ENCODE results near the gene KAT7. TPM values are rescaled to one million over a fixed set of nuclear protein-coding genes. Genes with fewer than 3 reads are reported as not detected.

The KAT7 gene
- total RNA-seq, 1 donor from 2014 or later = 72.0 TPM

- Mint-ChIP-seq H3K36me3 (ENCODE audit: insufficient read depth) (peaks cover 14% of the 10 kb centered on the region), H3K27ac (peak overlapping the region; percentile 77)
These were observed 26.5 kb downstream of the KAT7 start for GRCh38 chr17:49814781-49815529.

DNA sequence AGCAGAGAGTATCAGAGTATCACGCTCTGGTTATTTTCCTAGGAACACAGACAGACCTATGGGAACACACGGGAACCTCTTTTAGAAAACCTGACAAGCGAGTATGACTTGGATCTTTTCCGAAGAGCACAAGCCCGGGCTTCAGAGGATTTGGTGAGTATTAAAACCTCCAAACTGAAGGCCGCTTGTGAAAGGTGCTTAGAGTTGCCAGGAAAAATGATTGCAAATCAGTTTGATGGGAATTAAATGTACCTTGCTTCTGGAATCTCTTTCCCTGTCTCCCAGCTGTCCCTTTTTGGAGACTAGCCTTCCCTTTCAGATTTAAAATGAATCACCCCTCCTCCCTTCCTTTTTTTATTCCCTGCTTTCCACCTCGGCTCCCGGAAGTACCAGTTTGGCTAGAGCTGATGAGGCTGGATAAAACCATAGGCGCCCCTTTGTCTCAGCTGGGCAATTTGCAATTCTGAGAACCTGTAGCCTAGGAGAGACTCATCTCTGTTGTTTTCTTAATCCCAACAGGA, 27.3 kb downstream of the KAT7 start:
- Mint-ChIP-seq H3K36me3 (ENCODE audit: insufficient read depth) (peaks cover 14% of the 10 kb centered on the region), H3K4me3 (ENCODE audit: low read depth) (no peak overlapping the region), H3K9me3 (ENCODE audit: low read depth) (no peaks in the 10 kb centered on the region), H3K27ac (peak overlapping the region; percentile 77), H3K27me3 (no peaks in the 10 kb centered on the region), H3K4me1 (ENCODE audit: low read depth) (peaks cover 2% of the 10 kb centered on the region)
- DNase-seq (ENCODE audit: low spot score, unreplicated experiment) = no peak
- TF ChIP-seq CTCF (IDR thresholded peaks at IDR 0.05; ENCODE audit: unreplicated experiment) = no peak

More at GRCh38 chr17:49814781-49815529, 26.5 kb downstream of the KAT7 start:
- DNase-seq (ENCODE audit: low spot score, unreplicated experiment) = no peak
- no peak for TF ChIP-seq CTCF (IDR thresholded peaks at IDR 0.05; ENCODE audit: unreplicated experiment)
- no peaks in the 10 kb centered on the region for H3K9me3 Mint-ChIP-seq (ENCODE audit: low read depth)
- H3K4me1 Mint-ChIP-seq (ENCODE audit: low read depth) = peaks cover 2% of the 10 kb centered on the region
- H3K27me3 Mint-ChIP-seq = no peaks in the 10 kb centered on the region
- H3K4me3 Mint-ChIP-seq (ENCODE audit: low read depth) = no peak overlapping the region

- no peaks in the 10 kb centered on the region for H3K27me3 Mint-ChIP-seq
- no peak for TF ChIP-seq CTCF (IDR thresholded peaks at IDR 0.05; ENCODE audit: unreplicated experiment)
- peaks cover 7% of the 10 kb centered on the region for H3K4me1 Mint-ChIP-seq (ENCODE audit: low read depth)
- DNase-seq (ENCODE audit: low spot score, unreplicated experiment) = no peak
- no peaks in the 10 kb centered on the region for H3K9me3 Mint-ChIP-seq (ENCODE audit: low read depth)
- H3K36me3 Mint-ChIP-seq (ENCODE audit: insufficient read depth) = peaks cover 18% of the 10 kb centered on the region
- no peak overlapping the region for H3K4me3 Mint-ChIP-seq (ENCODE audit: low read depth)
- H3K27ac Mint-ChIP-seq = no peak overlapping the region
These were observed 29.5 kb downstream of the KAT7 start for GRCh38 chr17:49817993-49818392.

DNA sequence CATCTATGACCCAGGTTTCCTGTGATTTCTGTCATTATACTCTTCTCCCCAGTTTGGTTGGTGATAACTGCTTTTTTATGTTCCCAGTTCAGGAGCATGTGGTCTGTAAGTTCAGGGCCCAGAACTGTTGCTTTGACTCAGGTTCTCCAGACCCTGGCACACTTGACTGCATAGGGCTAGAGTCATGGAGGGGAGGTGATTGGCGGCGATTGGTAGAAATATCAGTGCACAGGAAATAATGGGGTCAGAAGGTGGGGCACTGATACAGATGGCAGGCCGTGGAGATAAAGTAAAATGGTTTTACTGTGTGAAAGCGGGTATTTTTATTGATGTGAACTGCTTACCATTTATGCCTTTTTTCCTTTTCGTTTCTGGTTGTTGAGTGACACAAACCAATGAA, 30.7 kb downstream of the KAT7 start:
- no peak for TF ChIP-seq CTCF (IDR thresholded peaks at IDR 0.05; ENCODE audit: unreplicated experiment)
- Mint-ChIP-seq H3K27me3 (no peaks in the 10 kb centered on the region), H3K4me3 (ENCODE audit: low read depth) (no peak overlapping the region), H3K36me3 (ENCODE audit: insufficient read depth) (peaks cover 16% of the 10 kb centered on the region), H3K9me3 (ENCODE audit: low read depth) (no peaks in the 10 kb centered on the region), H3K27ac (no peak overlapping the region), H3K4me1 (ENCODE audit: low read depth) (peaks cover 7% of the 10 kb centered on the region)
- no peak for DNase-seq (ENCODE audit: low spot score, unreplicated experiment)

GRCh38 chr17:49819651-49820050, 31.2 kb downstream of the KAT7 start:
- Mint-ChIP-seq H3K36me3 (ENCODE audit: insufficient read depth) (peaks cover 16% of the 10 kb centered on the region), H3K27ac (no peak overlapping the region), H3K4me3 (ENCODE audit: low read depth) (no peak overlapping the region), H3K4me1 (ENCODE audit: low read depth) (peaks cover 7% of the 10 kb centered on the region), H3K27me3 (no peaks in the 10 kb centered on the region), H3K9me3 (ENCODE audit: low read depth) (no peaks in the 10 kb centered on the region)
- no peak for TF ChIP-seq CTCF (IDR thresholded peaks at IDR 0.05; ENCODE audit: unreplicated experiment)
- no peak for DNase-seq (ENCODE audit: low spot score, unreplicated experiment)
